Measurements from ENCODE around the gene APC2.
A peak's percentile ranks its signal among the peaks of the same experiment; 100 is the strongest.
"Not testable (repeated sequence)": the region's sequence is repeated elsewhere in the genome, so short reads cannot be mapped to it uniquely, and the experiment has no call there.

APC2 gene

GRCh38 chr19:1431759-1432506, 18.0 kb upstream of the APC2 start:
- H3K9me3 ChIP-seq (ENCODE audit: control insufficient read depth, insufficient read depth, low read length), result no peaks in the 10 kb centered on the region
- H3K4me1 ChIP-seq (ENCODE audit: insufficient read depth, low read length), result no peaks in the 10 kb centered on the region
- peaks cover 11% of the 10 kb centered on the region for H3K36me3 ChIP-seq (ENCODE audit: insufficient read depth, low read length)
- H3K9ac ChIP-seq (ENCODE audit: low read depth, low read length), result no peak overlapping the region

- no peaks in the 10 kb centered on the region for H3K9me3 ChIP-seq (ENCODE audit: control insufficient read depth, insufficient read depth, low read length)
- H3K9ac ChIP-seq (ENCODE audit: low read depth, low read length), result no peak overlapping the region
- peaks cover 11% of the 10 kb centered on the region for H3K36me3 ChIP-seq (ENCODE audit: insufficient read depth, low read length)
- H3K4me1 ChIP-seq (ENCODE audit: insufficient read depth, low read length), result no peaks in the 10 kb centered on the region
Measured at GRCh38 chr19:1432507-1432887, 17.4 kb upstream of the APC2 start.

- Histone ChIP-seq H3K9ac (ENCODE audit: low read depth, low read length) (no peak overlapping the region), H3K36me3 (ENCODE audit: insufficient read depth, low read length) (peaks cover 11% of the 10 kb centered on the region), H3K9me3 (ENCODE audit: control insufficient read depth, insufficient read depth, low read length) (no peaks in the 10 kb centered on the region), H3K4me1 (ENCODE audit: insufficient read depth, low read length) (no peaks in the 10 kb centered on the region)
Measured at GRCh38 chr19:1433119-1434039, 16.5 kb upstream of the APC2 start.

GRCh38 chr19:1434040-1434366, 15.9 kb upstream of the APC2 start:
- no peaks in the 10 kb centered on the region for H3K9me3 ChIP-seq (ENCODE audit: control insufficient read depth, insufficient read depth, low read length)
- H3K4me1 ChIP-seq (ENCODE audit: insufficient read depth, low read length), result no peaks in the 10 kb centered on the region
- no peak overlapping the region for H3K9ac ChIP-seq (ENCODE audit: low read depth, low read length)
- H3K36me3 ChIP-seq (ENCODE audit: insufficient read depth, low read length), result peaks cover 11% of the 10 kb centered on the region

GRCh38 chr19:1434577-1435060, 15.3 kb upstream of the APC2 start:
- Histone ChIP-seq H3K9me3 (ENCODE audit: control insufficient read depth, insufficient read depth, low read length) (no peaks in the 10 kb centered on the region), H3K36me3 (ENCODE audit: insufficient read depth, low read length) (peaks cover 11% of the 10 kb centered on the region; the same call in 1 of the 2 replicates), H3K9ac (ENCODE audit: low read depth, low read length) (no peak overlapping the region), H3K4me1 (ENCODE audit: insufficient read depth, low read length) (no peaks in the 10 kb centered on the region; the same call in 1 of the 2 replicates)

GRCh38 chr19:1435378-1435989, 14.4 kb upstream of the APC2 start:
- Histone ChIP-seq H3K4me1 (ENCODE audit: insufficient read depth, low read length) (peaks cover 2% of the 10 kb centered on the region; the same call in 1 of the 2 replicates), H3K9ac (ENCODE audit: low read depth, low read length) (no peak overlapping the region), H3K9me3 (ENCODE audit: control insufficient read depth, insufficient read depth, low read length) (no peaks in the 10 kb centered on the region), H3K36me3 (ENCODE audit: insufficient read depth, low read length) (peaks cover 16% of the 10 kb centered on the region)

GRCh38 chr19:1437609-1438008, 12.3 kb upstream of the APC2 start:
- peaks cover 19% of the 10 kb centered on the region for H3K36me3 ChIP-seq (ENCODE audit: insufficient read depth, low read length)
- no peaks in the 10 kb centered on the region for H3K9me3 ChIP-seq (ENCODE audit: control insufficient read depth, insufficient read depth, low read length)
- H3K4me1 ChIP-seq (ENCODE audit: insufficient read depth, low read length), result peaks cover 2% of the 10 kb centered on the region; the same call in 1 of the 2 replicates
- peak overlapping the region; percentile 24; the same call in 1 of the 2 replicates for H3K9ac ChIP-seq (ENCODE audit: low read depth, low read length)

- Histone ChIP-seq H3K9me3 (ENCODE audit: control insufficient read depth, insufficient read depth, low read length) (no peaks in the 10 kb centered on the region), H3K36me3 (ENCODE audit: insufficient read depth, low read length) (peaks cover 16% of the 10 kb centered on the region), H3K9ac (ENCODE audit: low read depth, low read length) (peak within 1 kb of the TSS; percentile 87), H3K4me1 (ENCODE audit: insufficient read depth, low read length) (peaks cover 2% of the 10 kb centered on the region; the same call in 1 of the 2 replicates)
Measured at GRCh38 chr19:1438035-1438932, 11.6 kb upstream of the APC2 start, which contains the start of gene RPS15. Gene RPS15 (plus strand): TSS chr19:1438396. CDS start chr19:1438426, 30 bp downstream.

GRCh38 chr19:1438933-1439354, 11.0 kb upstream of the APC2 start:
- Histone ChIP-seq H3K36me3 (ENCODE audit: insufficient read depth, low read length) (peaks cover 16% of the 10 kb centered on the region), H3K9me3 (ENCODE audit: control insufficient read depth, insufficient read depth, low read length) (no peaks in the 10 kb centered on the region), H3K4me1 (ENCODE audit: insufficient read depth, low read length) (peaks cover 5% of the 10 kb centered on the region; the same call in 1 of the 2 replicates)

GRCh38 chr19:1439525-1440417, 10.2 kb upstream of the APC2 start:
- Histone ChIP-seq H3K36me3 (ENCODE audit: insufficient read depth, low read length) (peaks cover 13% of the 10 kb centered on the region), H3K9ac (ENCODE audit: low read depth, low read length) (peak overlapping the region; percentile 87)
- H3K4me1 ChIP-seq (ENCODE audit: insufficient read depth, low read length); H3K9me3 ChIP-seq (ENCODE audit: control insufficient read depth, insufficient read depth, low read length): not testable (repeated sequence)

More at GRCh38 chr19:1438933-1439354, 11.0 kb upstream of the APC2 start:
- peak overlapping the region; percentile 87 for H3K9ac ChIP-seq (ENCODE audit: low read depth, low read length)

- Histone ChIP-seq H3K9me3 (ENCODE audit: control insufficient read depth, insufficient read depth, low read length) (no peaks in the 10 kb centered on the region), H3K36me3 (ENCODE audit: insufficient read depth, low read length) (peaks cover 13% of the 10 kb centered on the region), H3K9ac (ENCODE audit: low read depth, low read length) (no peak overlapping the region), H3K4me1 (ENCODE audit: insufficient read depth, low read length) (peaks cover 8% of the 10 kb centered on the region; the same call in 1 of the 2 replicates)
Measured at GRCh38 chr19:1440418-1440801, 9.5 kb upstream of the APC2 start.

- H3K4me1 ChIP-seq (ENCODE audit: insufficient read depth, low read length), result peaks cover 8% of the 10 kb centered on the region; the same call in 1 of the 2 replicates
Measured at GRCh38 chr19:1441022-1441426, 8.9 kb upstream of the APC2 start.

More at GRCh38 chr19:1441022-1441426, 8.9 kb upstream of the APC2 start:
- Histone ChIP-seq H3K9ac (ENCODE audit: low read depth, low read length) (no peak overlapping the region), H3K36me3 (ENCODE audit: insufficient read depth, low read length) (peaks cover 13% of the 10 kb centered on the region), H3K9me3 (ENCODE audit: control insufficient read depth, insufficient read depth, low read length) (no peaks in the 10 kb centered on the region)

All from ES-I3 (cell line).